ENCODE measurements around the gene ZFP57.

ZFP57 gene

DNA sequence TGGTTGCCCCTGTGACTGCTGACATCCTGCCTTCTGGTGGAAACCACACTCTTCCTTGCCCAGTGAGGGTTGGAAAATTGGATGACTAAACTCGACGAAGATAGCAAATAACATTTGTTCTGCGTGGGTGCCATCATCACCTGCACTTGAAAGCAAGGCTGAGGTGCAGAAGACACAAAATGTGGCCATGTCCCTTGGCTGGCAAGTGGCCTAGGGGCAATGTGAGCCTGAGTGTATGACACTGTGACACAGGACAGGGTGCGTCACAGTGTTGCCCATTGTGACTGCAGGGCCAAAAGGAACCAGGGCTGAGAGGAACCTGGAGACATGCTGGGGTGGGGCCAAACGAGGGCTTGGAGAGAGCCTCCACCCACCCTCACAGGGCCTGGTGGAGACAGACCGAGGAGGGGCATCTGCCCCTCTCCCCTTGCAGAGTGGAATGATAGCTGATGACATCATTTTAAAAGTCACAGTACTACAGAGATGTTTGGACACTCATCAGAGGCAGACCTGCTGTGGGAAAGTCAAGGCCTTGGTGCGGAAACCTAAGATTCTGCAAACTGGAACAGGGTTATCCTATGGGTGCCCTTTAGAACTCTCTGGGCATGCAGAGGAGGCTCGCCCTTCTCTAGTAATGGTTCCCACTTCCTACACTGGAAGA lies 29.5 kb upstream of the ZFP57 start:
- no peak for TF ChIP-seq GATA1 (IDR thresholded peaks at IDR 0.05; ENCODE audit: low read depth, low read length)
- TF ChIP-seq POLR2A (IDR thresholded peaks at IDR 0.05; ENCODE audit: low read length) = no peak
- DNase-seq = no peak

DNA sequence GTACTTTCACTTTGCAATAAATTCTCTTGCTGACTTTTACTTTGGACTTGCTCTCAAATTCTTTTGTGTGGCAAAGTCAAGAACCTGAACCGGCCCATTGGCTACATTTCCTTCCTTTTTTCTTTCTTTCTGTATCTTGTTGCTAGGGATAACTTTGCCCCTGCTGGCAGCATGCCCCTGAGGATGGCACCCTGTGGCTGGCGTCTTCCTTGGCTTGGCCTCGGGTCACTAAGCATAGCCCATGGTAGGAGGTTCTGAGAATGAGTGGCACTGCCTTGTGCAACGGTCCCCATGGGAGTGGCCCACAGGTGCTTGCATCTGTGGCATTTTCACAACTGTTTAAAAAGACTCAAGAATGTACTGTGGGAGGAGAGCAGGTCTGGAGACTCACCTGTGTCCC lies 28.2 kb upstream of the ZFP57 start:
- TF ChIP-seq POLR2A (IDR thresholded peaks at IDR 0.05; ENCODE audit: low read length) (no peak), GATA1 (IDR thresholded peaks at IDR 0.05; ENCODE audit: low read depth, low read length) (no peak)
- no peak for DNase-seq

DNA sequence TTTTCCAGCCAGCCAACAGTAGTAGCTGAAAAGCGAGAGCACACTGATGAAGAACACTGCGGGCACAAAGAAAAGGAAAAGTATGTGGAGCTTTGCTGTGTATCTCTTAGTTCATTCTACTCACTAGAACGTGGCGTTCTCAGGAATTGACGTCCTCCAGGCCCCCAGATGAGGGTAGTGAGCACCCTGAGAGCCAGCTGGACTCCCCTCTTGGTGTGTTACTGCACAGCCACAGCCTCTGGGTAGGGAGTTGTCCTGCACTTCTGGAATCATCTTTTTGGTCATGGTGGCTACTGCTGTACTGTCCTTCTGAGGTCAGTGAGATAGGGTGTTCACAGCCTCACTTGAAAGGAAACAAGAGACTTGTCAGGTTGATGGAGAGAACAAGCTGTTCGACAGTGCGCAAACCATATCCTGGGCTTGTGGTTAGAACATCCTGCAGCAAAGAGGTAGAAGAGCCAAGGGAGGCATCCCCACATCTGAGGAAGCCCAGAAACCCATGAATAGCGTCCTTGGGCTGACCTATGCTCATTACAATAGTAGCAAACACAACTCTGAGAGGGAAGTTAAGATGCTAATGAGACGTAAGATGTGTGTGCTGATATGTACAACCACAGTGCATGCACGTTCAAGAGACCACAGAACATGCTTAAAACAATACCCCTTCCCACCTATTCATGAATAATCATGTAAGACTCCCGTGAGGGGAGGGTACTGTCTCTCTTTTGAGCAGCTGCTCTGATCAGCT lies 27.7 kb upstream of the ZFP57 start:
- no peak for TF ChIP-seq POLR2A (IDR thresholded peaks at IDR 0.05; ENCODE audit: low read length)
- no peak for TF ChIP-seq GATA1 (IDR thresholded peaks at IDR 0.05; ENCODE audit: low read depth, low read length)
- no peak for DNase-seq

GRCh38 chr6:29705389-29706231 lies 24.7 kb upstream of the ZFP57 start:
- TF ChIP-seq GATA1 (IDR thresholded peaks at IDR 0.05; ENCODE audit: low read depth, low read length) (no peak), POLR2A (IDR thresholded peaks at IDR 0.05; ENCODE audit: low read length) (no peak)
- DNase-seq = peak; percentile 4 to 43

GRCh38 chr6:29702519-29703103 lies 21.7 kb upstream of the ZFP57 start:
- DNase-seq = peak; percentile 21 to 59
- no peak for TF ChIP-seq POLR2A (IDR thresholded peaks at IDR 0.05; ENCODE audit: low read length)
- TF ChIP-seq GATA1 (IDR thresholded peaks at IDR 0.05; ENCODE audit: low read depth, low read length) = no peak

- peak; percentile 18 to 28 for DNase-seq
- TF ChIP-seq GATA1 (IDR thresholded peaks at IDR 0.05; ENCODE audit: low read depth, low read length) (no peak), POLR2A (IDR thresholded peaks at IDR 0.05; ENCODE audit: low read length) (no peak)
These were observed 15.5 kb upstream of the ZFP57 start for GRCh38 chr6:29696147-29697125.

- TF ChIP-seq GATA1 (IDR thresholded peaks at IDR 0.05; ENCODE audit: low read depth, low read length) (no peak), POLR2A (IDR thresholded peaks at IDR 0.05; ENCODE audit: low read length) (no peak)
These were observed 13.7 kb upstream of the ZFP57 start for GRCh38 chr6:29694637-29695036.

DNA sequence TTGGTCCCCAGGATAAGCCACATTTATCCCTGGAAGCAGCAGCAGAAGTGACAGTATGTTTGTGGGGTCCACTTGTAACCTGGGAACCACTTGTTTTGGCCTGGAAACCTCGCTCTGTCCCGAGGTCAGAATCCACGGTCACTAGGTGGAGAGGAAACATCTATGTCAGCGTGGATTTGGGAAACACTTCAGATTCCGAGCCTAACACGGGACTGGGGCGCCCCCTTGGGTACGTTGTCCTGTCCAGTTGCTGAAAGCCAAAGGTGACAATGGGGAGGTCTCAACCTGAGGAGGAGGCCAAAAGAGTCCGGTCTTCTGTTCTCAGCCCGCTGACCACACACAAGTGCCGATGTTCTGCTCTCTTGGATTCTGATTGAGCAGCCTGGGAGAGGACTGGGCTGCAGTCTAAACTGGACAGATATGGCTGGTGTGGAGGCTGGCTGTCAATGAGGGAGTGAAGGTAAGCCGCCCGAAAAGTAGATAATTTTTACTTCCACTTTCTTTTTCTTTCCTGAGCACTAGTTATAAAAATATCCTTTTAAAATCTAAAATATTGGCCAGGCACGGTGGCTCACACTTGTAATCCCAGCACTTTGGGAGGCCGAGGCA lies 4.9 kb upstream of the ZFP57 start:
- TF ChIP-seq GATA1 (IDR thresholded peaks at IDR 0.05; ENCODE audit: low read depth, low read length) (no peak), POLR2A (IDR thresholded peaks at IDR 0.05; ENCODE audit: low read length) (no peak)

More at GRCh38 chr6:29694637-29695036, 13.7 kb upstream of the ZFP57 start:
- DNase-seq = no peak

GRCh38 chr6:29681811-29682210 lies 859 bp upstream of the ZFP57 start:
- no peak for DNase-seq
- TF ChIP-seq GATA1 (IDR thresholded peaks at IDR 0.05; ENCODE audit: low read depth, low read length) = no peak
- TF ChIP-seq POLR2A (IDR thresholded peaks at IDR 0.05; ENCODE audit: low read length) = no peak

More for the DNA sequence above, 4.9 kb upstream of the ZFP57 start:
- peak in 1 of 2 experiments; percentile 6 for DNase-seq

- no peak for DNase-seq
- no peak for TF ChIP-seq GATA1 (IDR thresholded peaks at IDR 0.05; ENCODE audit: low read depth, low read length)
- TF ChIP-seq POLR2A (IDR thresholded peaks at IDR 0.05; ENCODE audit: low read length) = no peak
These were observed 536 bp downstream of the ZFP57 start for GRCh38 chr6:29680416-29680815.

DNA sequence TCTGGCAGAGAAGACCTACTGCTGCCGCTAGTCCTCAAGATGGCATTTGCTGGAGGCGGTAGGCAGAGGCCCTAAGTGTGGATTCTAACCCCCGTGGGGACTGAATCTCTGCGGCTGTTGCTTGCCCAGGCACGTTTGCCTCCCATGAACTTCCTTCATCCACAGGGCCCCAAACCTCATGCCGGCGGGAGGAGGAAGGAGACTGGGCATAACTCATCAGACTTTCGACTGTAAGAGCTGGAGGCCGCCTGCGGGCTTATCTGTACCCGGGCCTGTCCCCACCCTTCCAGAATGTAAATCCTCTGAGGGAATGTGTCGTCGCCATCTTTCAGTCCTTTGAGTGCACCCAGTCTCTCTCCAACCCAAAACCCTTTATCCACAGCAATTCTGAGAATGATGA lies 990 bp downstream of the ZFP57 start:
- peak; percentile 13 to 26 for DNase-seq
- no peak for TF ChIP-seq POLR2A (IDR thresholded peaks at IDR 0.05; ENCODE audit: low read length)
- no peak for TF ChIP-seq GATA1 (IDR thresholded peaks at IDR 0.05; ENCODE audit: low read depth, low read length)

GRCh38 chr6:29678114-29678513 lies 2.8 kb downstream of the ZFP57 start:
- TF ChIP-seq GATA1 (IDR thresholded peaks at IDR 0.05; ENCODE audit: low read depth, low read length) = no peak
- no peak for TF ChIP-seq POLR2A (IDR thresholded peaks at IDR 0.05; ENCODE audit: low read length)
- DNase-seq = no peak

All from erythroblast (primary cell).